HG03342 (cell line): Measurements from ENCODE around the gene ATP2A2.
"Not testable (repeated sequence)": the region's sequence is repeated elsewhere in the genome, so short reads cannot be mapped to it uniquely, and the experiment has no call there.

ENCODE experiments used
- ATAC-seq: cut with Tn5 transposase; IDR thresholded peaks from one replicate; pipeline ENCODE4 v1.9.1; 2021; ENCODE audit warnings: mild to moderate bottlenecking, moderate library complexity; ENCODE audit not compliant: unreplicated experiment

Gene ATP2A2

DNA sequence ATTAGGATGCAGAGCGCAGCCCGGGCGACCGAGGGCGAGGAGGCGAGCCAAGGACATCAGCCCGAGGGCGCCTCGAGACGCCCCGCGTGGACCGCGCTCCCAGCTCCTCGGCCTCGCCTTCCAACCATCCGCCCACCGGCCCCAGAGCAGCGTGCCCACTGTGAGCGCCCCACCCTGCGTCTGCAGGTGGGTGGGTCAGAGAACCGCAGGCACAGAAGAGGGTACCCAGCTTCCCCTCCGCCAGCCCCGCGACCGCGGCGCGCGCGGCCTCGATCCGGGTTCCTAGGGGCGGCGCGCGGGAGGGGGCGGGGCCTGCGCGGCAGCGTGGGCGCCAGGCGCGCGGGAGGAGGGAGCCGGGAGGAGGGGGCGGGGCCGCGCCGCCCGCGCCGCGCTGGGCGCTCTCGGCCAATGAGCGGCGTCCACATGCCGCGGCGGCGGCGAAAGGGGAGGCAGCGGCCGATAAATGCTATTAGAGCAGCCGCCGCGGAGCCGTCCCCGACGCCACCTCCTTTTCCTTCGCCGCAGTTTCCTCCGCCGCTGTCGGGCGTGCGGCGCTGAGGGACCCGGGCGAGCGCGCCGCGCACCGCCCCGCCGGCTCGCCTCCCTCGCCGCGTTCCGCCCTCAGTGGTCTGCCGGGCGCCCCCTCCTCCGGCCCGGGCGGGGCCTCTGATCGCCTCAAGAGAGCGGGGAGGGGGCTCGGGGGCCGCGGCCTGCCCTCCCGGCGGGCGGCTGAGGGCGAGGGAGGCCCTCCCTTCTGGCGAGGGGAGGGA is at the start of gene ATP2A2:
TSS of gene ATP2A2 (plus strand) at position 469 of the 770 bp plus-strand sequence. CDS start 543 bp downstream, outside the sequence.
- ATAC-seq, result peak; percentile 76

DNA sequence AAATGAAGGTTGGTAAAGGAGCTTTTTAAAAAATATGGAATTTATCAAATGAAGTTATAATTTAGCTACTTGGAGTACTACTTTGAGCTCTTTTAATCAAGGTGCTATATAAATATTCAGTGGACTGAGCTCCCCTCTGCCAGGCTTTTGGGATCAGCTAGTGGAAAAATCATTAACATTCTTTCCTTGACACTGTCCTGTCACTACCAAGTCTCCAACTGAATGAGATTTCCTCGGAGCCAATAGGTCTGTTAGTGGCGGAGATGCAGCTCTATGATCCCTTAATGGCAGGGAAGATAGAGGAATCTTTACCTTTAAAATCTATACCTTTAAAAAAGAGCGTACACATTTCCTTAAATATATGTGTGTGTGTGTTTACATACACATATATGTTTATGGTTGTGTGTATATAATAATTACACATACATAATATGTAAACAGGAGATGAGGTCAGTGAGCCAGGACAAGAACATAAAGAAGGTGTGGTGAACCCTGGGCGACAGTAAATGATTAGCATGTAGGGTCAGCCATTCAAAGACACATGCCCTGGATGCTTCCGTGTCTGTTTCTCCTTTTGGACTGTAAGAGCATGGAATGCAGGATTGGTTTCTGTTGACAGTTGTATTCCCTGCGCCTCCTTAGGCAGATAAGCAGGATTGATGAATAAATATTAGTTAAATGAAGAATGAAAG is 47.7 kb upstream of the ATP2A2 start:
- ATAC-seq, result no peak

GRCh38 chr12:110234331-110234751 is 46.7 kb upstream of the ATP2A2 start:
- ATAC-seq, result no peak

- no peak for ATAC-seq
Measured at GRCh38 chr12:110234755-110235154, 46.3 kb upstream of the ATP2A2 start.

DNA sequence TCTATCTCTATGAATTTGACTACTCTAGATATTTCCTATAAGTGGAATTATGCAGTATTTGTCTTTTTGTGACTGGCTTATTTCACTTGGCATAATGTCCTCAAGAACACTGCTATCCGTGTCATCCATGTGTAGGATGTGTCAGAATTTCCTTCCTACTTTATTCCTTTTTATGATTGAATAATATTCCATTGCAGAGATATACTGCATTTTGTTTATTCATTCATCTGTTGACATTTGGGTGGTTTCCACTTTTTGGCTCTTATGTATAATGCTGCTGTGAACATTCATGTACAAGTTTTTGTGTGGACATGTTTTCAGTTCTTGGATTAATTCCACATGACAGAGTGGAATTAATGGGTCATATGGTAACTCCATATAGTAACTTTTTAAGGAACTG is 45.7 kb upstream of the ATP2A2 start:
- ATAC-seq, result no peak

GRCh38 chr12:110243227-110243626 is 37.8 kb upstream of the ATP2A2 start:
- ATAC-seq, result no peak

DNA sequence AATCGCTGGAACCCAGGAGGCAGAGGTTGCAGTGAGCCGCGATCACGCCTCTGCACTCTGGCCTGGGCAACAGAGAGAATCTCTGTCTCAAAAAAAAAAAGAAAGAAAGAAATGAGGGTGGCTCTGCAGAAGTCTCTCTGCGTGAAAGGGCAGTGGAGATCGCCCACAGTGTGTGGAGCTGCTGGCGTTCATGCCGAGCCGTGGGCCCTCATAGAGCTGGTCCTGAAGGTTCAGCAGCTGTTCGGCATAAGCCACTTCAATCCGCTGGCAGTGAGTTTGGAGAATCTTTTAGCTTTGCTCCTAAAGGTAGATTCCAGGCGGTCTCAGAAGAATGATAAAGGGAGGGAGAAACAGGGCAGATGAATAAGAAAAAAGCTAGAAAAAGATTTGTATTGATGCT is 36.7 kb upstream of the ATP2A2 start:
- ATAC-seq, result no peak

GRCh38 chr12:110244829-110245228 is 36.2 kb upstream of the ATP2A2 start:
- ATAC-seq, result no peak

GRCh38 chr12:110245369-110245772 is 35.7 kb upstream of the ATP2A2 start:
- ATAC-seq, result no peak

DNA sequence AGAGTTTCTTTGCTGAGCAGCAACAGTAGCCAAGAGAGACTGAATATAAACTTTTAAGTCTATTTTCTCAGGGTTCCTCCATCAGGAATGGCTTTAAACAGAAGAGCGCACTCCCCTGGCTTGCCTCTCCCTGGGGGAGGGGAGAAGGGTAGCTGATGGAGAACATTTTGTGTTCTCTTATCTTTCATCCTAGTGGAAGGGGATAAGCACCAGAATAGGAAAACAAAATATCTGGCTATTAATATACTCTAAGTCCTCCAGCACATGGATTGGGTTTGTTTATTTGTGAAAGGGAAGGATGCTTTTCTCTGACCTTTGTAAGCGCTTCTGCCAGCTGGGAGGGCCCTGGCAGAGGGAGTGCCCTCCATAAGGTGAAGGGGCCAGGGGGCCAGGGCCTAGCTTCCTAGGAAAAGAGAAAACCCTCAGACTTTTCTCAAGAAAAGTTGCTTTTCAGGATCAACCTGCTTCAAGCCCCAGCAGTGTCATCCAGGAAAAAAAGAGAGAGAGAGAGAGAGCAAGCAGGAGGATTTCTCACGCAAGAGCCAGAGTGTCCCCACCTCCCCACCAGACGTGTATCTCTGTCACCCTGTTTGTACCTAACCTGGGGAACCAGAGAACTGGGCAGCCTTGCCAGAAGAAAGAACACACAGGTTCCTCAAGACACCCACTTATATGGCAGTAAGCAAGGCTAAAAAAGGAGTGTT is 34.3 kb upstream of the ATP2A2 start:
- ATAC-seq, result no peak

GRCh38 chr12:110247340-110248095 is 33.5 kb upstream of the ATP2A2 start:
- ATAC-seq, result no peak

DNA sequence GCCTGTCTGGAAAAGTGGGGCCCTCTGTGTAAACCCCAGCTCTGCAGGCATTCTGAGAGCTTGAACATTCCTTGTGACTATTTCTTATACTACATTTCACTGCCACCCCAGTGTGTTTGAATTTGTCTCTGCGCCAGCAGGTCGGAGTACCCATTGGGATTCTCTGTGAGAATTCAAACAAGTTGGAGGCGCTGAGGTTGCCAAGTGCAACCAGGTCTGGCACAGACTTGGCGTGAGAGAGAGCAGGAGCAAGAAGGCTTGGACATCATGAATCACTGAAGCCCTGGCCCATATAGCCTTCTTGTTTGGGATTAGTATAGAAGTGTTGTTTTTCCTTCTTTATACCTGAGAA is 33.0 kb upstream of the ATP2A2 start:
- no peak for ATAC-seq

GRCh38 chr12:110249105-110249504 is 31.9 kb upstream of the ATP2A2 start:
- ATAC-seq, result no peak

DNA sequence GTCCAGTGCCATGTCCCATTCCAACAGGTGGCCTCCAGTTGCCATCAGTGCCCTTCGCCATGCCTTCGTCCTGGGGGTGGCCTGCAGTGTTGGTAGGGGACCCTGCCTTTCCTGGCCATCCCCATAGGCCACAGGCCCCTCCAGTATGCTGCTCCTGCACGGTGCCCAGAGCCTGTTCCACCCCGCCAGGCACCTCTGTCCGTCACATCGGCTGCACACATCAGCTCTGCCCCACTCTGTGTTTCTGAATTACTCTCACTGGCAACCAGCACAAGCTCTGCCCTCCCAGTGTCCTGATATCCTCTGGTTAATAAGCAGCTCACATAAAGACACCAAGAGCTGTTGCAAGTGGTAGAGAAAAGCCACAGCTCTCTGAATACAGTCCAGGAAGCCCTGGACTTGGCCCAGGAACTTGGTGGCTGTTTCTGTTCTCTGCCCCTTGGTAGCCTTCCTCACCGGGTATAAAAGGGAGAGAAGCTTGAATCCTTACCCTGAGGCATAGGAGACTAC is 31.3 kb upstream of the ATP2A2 start:
- ATAC-seq, result no peak

GRCh38 chr12:110251381-110251780 is 29.7 kb upstream of the ATP2A2 start:
- no peak for ATAC-seq

DNA sequence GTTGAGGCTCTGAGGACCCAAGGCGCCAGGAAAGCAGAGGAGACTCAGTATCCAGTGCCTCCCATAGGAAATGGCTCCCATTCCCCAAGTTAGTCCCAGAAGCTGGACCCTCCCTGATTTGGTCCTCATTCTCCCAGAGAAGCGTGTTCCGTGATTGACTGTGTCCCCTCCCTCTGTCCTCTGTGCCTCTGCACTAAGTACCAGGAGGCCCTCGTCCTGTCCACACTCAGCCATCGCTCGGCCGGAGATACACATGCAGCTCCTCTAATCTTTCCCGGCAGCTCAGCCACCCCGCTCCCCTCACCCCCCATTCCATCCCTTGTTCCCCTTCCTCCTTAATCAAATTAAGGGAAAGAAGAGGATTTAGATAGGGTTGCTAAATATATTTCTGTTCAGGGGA is 28.3 kb upstream of the ATP2A2 start:
- ATAC-seq, result no peak

DNA sequence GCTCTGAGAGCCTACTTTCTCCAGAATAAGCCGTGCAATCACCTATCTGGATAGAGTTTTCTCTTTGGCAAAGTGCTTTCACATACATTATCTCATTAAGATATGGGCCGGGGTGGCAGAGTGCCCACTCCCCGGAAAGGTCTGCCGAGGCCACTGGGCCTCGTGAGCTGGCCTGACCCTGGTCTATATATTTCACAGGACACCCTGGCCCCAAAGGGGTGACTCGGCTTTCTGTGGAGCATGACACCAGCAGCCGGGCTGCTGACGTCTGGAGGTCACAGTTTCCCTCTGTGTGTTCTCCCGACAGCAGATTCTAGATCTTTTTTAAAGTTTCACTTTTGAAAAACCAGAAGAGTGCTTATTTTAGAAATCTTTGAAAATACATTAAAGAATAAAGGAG is 27.9 kb upstream of the ATP2A2 start:
- no peak for ATAC-seq

DNA sequence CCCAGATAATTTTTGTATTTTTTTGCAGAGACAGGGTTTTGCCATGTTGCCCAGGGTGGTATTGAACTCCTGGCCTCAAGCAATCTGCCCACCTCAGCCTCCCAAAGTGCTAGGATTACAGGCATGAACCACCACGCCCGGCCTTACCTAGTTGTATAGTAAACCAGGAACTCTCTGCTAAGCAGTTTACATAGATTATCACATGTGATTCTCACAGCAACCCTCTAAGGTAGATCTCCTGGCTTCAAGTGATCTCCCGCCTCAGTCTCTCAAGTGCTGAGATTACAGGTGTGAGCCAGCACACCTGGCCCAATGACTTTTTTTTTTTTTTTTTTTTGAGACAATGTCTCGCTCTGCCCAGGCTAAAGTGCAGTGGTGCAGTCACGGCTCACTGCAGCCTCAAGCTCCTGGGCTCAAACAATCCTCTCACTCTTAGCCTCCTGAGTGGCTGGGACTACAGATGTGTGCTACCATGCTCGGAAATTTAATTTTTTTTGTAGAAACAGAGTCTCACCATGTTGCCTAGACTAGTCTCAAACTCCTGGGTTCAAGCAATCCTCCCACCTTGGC is 26.0 kb upstream of the ATP2A2 start:
- no peak for ATAC-seq

- not testable (repeated sequence) for ATAC-seq
Measured at GRCh38 chr12:110255890-110256456, 25.1 kb upstream of the ATP2A2 start.

DNA sequence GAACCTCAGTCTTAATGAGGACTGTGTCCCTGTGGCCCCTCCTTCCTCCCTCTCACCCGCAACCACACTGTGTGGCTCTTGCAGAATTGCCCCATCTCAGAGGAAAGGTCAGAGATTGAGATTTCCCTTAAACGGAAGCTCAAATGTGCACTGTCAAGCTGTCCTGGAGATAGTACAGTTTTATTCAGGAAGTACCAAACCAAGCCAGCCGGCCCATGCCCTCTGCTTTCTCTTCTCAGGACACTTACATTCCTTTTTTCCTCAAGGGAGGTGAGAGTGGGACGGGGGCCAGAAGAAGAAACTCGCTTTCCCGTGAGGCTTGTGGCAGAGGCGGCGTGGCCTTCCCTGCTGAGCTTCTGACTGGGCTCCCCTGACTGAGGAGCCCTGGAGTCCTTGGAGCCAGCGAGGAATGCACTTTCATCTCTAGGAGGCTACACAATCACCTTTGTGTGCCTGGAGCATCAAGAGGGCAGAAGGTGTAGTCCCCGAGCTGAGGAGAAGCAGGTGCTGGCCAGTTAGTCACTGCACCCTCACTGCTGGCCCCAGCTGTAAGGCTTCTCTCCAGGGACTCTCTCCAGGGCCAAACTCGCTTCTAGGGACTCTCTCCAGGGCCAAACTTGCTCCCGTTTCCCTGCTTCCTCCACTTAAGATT is 24.1 kb upstream of the ATP2A2 start:
- ATAC-seq, result no peak
